Fibroblast of lung (primary cell): ENCODE measurements around the gene FBXO38.

Experiments
- CTCF ChIP-seq, 2 donors: IDR thresholded peaks in 1 of 2; conservative IDR thresholded peaks in 1 of 2; 1 replicate in 1 of 2; 2 replicates in 1 of 2; pipeline ENCODE4 v1.5.1; 2011 to 2012; ENCODE audit warnings: low read length in 2 of 2, control low read depth in 1 of 2, inconsistent platforms in 1 of 2, low read depth in 1 of 2, mild to moderate bottlenecking in 1 of 2
- EZH2 ChIP-seq: IDR thresholded peaks from 2 replicates; pipeline ENCODE4 v1.5.1; 2012; ENCODE audit warnings: low read length, control low read depth, mild to moderate bottlenecking; ENCODE audit errors: missing control alignments

GRCh38 chr5:148395031-148395430 is 11.3 kb downstream of the FBXO38 start:
- TF ChIP-seq CTCF (conservative IDR thresholded peaks at IDR 0.05 in 1 of 2, IDR thresholded peaks at IDR 0.05 in 1 of 2; ENCODE audit: low read depth in 1 of 2, low read length in 2 of 2) (no peak), EZH2 (no peak)
